H1 (cell line): Measurements from ENCODE around the gene USP1. TPM values are rescaled to one million over a fixed set of nuclear protein-coding genes. Genes with fewer than 3 reads are reported as not detected.

ENCODE experiments used
- SIRT6 ChIP-seq: IDR thresholded peaks from one replicate; pipeline ENCODE4 v1.7.1; 2012; ENCODE audit warnings: low read length, inconsistent platforms
- polyA plus RNA-seq, 7 experiments: library from polyadenylated mRNA; depleted of rRNA in 3 of 7; stranded (reverse) in 5 of 7; unstranded in 2 of 7; fragments of >200 nt in 5 of 7; fragments of 200-250 nt in 2 of 7; gene quantifications; 1 replicate in 5 of 7; 2 replicates in 1 of 7; 4 replicates in 1 of 7; pipeline versions ENCODE4 v1.2.1 to v1.2.3, GENCODE V29; 2011 to 2013; ENCODE audit warnings: missing spikeins in 2 of 7, mixed read lengths in 2 of 7
- total RNA-seq: library from RNA; stranded (reverse); fragmentation: NEBNext Ultra II Directional; extraction: Animal tissue kit (Norgen Biotek cat#: 25700); gene quantifications from 2 replicates; pipeline ENCODE4 v1.2.1, GENCODE V29; 2021

USP1 gene
- total and polyA plus RNA-seq, 2 of the 8 experiments (the other 6 are each of a cell fraction or from before 2014, with no cell fraction given) = 9.1 to 49.6 TPM

- TF ChIP-seq SIRT6 = no peak
- TF ChIP-seq, all 59 proteins: peak for 0
Measured at GRCh38 chr1:62428351-62428750, 8.5 kb upstream of the USP1 start (continued).
